GM21576 (cell line): ENCODE measurements around the gene CCNC.

Experiments used
- ATAC-seq: cut with Tn5 transposase; IDR thresholded peaks from one replicate; pipeline ENCODE4 v1.9.1; 2021; ENCODE audit warnings: mild to moderate bottlenecking, moderate library complexity; ENCODE audit not compliant: unreplicated experiment

CCNC gene, protein sequence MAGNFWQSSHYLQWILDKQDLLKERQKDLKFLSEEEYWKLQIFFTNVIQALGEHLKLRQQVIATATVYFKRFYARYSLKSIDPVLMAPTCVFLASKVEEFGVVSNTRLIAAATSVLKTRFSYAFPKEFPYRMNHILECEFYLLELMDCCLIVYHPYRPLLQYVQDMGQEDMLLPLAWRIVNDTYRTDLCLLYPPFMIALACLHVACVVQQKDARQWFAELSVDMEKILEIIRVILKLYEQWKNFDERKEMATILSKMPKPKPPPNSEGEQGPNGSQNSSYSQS

DNA sequence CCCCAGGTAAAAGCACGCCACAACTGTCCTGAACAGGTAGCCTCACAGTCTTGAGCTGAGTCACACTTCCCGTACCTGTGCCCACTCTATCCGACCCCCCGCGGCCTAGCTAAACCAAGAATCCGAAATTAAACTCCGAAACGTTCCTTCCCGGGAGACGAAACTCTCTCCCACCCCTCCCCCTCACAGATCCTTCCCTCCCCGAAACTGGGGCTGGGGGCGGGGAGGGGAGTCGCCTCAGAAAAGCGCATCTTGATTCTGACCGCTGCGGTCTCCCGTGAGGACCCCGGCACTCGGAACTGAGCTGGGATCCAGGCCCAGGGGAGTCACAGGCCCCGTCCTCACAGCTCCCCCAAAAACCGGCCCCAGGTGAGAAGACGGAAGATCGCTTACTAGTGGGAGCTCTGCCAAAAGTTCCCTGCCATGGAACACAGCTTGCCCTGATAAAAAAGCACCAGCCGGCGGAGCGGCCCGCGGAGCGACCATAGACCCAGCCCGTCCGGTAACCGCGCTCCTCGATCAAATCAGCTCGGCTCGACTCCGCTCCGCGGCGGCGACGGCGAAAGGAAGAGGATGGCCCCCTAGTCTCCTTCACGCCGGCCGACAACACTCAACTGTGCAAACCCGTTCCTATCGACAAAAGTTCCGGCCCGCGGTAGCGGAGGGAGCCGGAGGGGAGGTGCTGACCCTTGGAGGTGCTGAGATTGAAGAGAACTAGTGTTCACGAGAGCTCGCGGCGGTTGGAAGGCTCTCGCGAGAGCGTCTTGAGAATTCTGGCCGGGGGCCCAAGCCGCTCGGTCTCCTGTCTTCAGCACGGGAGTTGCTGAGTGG is at the start of gene CCNC:
TSS of gene CCNC (minus strand) at position 558 of the 831 bp plus-strand sequence. CDS start at position 425, 133 bp downstream.
- ATAC-seq = peak; percentile 98

DNA sequence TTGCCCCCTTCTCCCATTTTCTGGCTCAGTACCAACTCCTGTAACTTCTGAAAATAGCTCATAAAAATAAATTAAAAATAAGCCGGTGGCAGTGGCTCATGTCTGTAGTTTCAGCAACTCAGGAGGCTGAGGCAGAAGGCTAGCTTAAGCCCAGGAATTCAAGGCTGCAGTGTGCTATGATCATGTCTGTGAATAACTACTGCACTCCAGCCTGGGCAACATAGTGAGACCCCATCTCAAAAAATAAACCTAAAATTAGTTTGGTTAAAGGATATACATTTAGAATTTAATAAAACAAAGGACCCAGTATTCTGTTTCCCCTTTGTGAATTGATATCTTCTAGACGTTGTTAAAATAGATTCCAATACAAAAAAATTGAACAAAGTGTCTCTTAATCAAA is 48.7 kb upstream of the CCNC start:
- ATAC-seq = no peak

DNA sequence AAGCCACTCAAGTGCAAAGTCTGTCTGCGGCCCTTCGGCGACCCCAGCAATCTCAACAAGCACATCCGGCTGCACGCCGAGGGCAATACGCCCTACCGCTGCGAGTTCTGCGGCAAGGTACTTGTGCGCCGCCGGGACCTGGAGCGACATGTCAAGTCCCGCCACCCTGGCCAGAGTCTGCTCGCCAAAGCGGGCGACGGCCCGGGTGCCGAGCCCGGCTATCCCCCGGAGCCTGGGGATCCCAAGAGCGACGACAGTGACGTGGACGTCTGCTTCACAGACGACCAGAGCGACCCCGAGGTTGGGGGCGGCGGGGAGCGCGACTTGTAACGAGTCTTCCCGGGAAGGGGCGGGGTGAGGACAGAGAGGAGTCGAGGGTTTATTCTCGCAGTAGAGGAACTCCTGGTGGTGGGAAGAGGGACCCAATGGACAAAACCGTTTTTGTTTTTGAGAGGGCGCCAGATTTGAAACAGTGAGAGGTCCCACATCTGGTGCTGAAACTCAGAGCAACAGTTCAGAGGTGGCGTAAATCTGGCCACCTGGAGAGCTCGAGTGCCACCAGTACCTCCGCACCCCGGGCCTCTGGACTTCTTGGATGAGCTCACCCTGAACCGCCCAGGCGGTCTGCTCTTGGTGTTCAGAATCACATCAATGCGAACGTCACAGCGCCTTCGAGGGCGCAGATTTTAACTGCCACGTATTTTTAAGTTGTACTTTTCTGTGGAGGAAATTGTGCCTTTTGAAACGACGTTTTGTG is 46.1 kb upstream of the CCNC start:
- peak; percentile 15 for ATAC-seq

DNA sequence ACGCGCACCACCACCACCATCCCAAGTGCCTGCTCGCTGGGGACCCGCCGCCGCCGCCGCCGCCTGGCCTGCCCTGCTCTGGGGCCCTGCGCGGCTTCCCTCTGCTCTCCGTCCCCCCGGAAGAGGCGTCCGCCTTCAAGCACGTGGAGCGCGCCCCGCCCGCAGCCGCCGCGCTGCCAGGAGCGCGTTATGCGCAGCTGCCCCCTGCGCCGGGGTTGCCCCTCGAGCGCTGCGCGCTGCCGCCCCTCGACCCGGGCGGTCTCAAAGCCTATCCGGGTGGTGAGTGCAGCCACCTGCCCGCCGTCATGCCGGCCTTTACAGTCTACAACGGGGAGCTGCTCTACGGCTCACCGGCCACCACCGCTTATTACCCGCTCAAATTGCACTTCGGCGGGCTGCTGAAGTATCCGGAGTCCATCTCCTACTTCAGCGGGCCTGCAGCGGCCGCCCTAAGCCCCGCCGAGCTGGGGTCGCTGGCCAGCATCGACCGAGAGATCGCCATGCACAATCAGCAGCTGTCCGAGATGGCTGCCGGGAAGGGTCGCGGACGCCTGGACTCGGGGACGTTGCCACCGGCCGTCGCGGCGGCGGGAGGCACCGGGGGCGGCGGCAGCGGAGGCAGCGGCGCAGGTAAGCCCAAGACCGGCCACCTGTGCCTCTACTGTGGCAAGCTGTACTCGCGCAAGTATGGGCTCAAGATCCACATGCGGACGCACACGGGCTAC is 45.4 kb upstream of the CCNC start:
- ATAC-seq = peak; percentile 50

DNA sequence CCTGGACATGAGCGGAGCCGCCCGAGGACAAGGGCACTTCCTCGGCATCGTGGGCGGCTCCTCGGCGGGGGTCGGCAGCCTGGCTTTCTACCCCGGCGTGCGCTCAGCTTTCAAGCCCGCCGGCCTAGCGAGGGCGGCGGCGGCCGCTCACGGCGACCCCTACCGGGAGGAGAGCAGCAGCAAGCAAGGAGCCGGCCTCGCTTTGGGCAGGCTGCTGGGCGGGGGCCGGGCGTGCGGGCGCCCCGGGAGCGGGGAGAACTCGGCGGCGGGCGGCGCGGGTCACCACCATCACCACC is 44.9 kb upstream of the CCNC start:
- peak; percentile 51 for ATAC-seq

DNA sequence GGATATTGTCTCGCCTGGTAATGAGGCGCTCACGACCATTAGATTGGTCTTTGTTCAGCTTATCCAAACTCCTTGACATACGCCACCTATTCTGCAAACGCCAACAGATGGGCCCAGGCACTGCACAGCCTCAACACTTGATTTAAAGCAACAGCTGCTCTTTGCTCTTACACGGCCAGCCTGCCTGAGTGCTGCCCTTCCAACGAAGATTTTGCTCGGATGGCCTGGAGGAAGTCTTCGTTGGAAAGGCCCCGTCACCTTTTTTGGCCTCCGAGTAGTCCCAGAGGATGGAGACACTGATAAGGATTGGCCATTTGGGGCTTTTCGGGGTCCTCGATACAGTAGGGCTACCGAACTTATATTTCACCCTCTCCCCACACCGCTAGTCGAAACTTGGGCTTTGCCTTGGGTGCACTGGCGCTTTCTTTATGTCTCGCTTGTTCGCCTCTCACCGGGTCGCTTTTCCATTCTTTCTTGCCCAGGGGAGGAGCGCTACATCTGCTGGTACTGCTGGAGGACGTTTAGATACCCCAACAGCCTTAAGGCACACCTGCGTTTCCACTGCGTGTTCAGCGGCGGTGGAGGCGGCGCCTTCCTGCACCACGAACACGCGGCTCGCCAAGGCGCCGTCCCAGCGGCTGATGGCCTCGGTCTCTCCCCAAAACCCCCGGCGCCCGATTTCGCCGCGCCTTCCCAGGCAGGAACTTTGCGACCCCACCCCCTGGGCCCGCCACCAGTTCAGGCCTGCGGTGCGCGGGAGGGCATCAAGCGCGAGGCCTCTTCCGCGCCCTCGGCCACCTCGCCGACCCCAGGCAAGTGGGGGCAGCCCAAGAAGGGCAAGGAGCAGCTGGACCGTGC is 44.3 kb upstream of the CCNC start:
- no peak for ATAC-seq

DNA sequence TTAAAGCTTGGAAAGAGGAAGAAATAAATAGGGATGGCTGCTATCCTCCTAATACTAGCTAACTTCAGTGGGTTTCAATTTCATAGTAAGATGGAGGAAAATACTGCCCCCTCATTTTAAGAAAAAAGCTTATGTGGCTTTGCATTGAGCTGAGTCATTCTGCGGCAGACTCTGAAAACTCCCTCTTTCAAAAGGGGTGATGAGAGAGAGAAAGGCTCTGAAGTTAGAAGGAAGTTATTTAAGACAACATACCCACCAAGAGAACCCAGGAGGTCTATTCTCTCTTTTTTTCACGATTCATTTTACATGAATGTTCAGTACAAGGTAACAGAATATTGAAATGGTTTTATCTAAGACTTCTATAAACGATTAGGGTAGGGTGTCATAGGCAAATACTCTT is 42.7 kb upstream of the CCNC start:
- peak; percentile 58 for ATAC-seq

DNA sequence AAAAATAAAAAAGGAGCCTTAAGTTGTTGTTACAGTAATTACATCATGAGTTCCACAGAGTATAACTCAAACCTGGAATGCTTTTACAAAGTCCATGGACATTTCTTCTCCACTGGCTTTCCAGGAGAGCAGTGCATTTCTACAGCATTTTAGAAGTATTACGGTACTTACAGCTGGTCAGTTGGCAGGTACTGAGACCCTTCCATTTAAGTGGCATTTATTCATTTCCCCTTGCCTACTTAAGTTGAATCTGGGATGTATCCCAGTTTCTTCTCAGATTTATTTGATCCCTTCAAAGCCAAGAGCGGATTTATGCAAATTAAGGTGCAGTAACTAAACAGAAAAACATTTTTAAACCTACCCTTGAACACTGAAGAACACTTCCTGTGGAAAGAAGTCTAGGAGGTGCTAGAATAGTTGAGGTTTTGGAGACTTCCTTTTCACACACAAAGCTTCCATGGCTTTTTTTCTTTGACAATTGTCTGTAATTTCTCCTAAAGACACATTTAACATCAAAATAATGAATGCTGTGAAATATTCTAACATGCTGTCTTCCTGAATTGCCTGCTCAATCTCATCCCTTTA is 41.5 kb upstream of the CCNC start:
- no peak for ATAC-seq

DNA sequence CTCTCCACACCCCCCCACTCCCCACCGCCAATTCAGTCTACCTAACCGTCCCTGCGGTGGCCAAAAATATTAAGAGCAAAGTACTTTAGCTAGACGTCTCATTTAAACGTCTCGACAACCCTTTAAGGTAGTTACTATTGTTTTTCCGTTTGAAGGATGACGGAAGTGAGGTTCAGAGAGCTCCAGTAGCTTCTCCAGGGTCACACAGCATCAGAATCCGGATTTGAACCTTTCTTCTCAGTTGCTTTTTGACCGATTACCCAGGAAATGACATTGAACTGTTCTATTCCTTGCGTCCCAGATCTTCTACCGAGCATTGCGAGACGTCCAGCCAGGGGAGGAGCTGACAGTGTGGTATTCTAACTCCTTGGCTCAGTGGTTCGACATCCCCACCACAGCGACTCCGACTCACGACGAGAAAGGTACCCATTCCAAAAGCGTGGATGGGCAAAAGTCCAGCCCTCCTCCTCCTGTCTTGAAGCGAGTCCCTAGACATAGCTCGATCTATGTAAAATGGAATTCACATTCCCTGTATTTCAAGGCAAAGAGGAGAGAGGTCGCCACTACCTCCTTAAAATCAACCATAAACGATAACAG is 40.5 kb upstream of the CCNC start:
- ATAC-seq = no peak

DNA sequence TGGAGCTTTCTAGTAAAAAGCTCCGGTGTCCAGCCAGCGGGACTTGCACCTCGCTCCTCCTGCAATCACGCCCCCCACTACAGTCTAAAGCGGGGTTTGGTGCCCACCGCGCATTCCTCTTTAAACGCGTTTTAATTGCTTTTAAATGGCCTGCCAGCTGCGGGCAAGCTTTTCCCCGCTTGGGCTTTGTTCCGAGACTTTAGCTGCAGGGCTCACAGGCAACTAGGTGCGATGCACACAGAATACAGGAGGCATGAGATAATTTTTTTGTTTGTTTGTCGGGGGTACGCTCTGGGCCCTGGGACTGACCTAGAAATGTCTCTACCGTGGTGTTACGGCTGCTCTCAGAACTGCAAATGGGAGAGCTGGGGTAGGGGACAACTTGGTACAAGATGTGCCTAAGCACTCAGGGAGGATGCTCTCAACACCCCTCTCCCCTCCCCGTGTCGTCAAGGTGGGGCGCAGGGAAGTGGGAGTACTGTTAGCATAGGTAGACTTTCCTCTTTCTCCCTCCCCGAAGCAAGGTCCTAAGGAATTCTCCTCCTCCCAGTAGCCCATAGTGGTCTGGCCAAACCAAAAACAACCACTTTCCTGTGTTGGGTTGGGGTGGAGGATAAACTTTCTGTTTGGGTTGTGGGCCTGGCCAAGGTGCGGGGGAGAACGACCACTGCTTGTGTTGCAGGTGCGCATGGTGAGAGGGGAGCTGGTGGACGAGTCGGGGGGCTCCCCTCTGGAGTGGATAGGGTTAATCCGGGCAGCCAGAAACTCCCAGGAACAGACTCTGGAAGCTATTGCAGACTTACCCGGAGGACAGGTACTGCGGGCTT is 39.8 kb upstream of the CCNC start:
- no peak for ATAC-seq

DNA sequence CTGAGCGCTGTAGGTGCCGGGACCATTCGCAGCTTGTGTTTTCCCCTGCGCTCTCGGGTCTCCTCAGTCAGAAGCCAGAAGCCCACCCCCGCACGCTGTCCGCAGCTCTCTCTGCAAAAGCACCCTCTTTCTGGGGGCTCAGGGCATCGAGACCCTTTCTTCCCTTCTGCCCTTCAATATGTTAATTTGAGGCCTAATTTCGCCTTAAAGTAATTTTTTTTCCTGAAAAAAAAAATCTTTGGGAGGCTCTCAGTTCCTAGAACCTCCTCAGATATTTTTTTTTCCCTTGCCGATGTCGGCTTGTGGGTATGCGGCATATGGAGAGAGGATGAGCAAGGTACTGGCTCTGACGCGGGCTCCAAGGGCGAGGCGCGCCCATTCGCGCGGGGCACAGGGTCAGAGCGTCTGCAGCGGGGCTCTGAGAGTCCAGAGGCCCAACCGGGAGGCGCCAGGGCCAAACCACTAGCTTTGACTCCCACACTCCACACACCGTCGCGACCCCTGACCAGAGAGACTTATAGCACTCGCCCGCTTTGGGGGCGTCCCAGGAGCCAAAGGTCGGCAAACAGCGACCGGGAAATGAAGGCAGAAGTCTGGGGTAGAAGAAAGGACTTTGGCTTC is 39.1 kb upstream of the CCNC start:
- no peak for ATAC-seq

DNA sequence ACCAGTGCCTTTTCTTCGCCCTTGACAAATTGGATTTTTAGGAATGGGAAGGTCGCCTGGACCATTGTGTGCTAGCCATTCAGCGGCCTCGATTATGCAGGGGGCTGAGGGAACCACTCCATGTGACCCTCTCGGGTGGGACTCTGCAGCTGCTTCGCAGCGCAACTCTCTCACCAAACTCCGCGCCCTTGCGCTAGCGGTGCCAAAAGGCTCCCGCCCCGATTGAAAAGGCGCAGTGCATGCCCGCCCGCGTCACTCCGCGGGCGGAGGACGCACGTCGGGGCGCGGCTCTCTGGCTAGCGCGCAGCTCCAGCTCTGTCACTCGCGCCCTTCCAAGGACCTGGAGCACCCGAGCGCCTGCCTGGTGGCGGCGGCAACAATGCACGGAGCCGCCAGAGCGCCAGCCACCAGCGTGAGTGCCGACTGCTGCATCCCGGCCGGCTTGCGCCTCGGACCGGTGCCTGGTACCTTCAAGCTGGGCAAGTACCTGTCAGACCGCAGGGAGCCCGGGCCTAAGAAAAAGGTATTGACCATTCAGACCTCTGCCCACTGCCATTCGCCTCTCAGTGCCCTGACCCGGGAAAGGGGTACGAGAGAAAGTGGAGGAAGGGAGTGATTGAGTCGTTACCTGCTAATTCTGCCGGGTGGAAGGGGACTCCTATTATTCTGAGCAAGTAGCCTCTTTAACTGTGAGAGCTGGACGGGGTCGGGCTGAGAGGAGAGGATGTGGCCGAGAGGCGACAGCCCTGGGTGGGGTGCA is 38.4 kb upstream of the CCNC start, which contains the start of gene PRDM13:
TSS of gene PRDM13 (plus strand) at position 178 of the 760 bp plus-strand sequence. CDS start at position 380, 202 bp downstream.
- no peak for ATAC-seq

DNA sequence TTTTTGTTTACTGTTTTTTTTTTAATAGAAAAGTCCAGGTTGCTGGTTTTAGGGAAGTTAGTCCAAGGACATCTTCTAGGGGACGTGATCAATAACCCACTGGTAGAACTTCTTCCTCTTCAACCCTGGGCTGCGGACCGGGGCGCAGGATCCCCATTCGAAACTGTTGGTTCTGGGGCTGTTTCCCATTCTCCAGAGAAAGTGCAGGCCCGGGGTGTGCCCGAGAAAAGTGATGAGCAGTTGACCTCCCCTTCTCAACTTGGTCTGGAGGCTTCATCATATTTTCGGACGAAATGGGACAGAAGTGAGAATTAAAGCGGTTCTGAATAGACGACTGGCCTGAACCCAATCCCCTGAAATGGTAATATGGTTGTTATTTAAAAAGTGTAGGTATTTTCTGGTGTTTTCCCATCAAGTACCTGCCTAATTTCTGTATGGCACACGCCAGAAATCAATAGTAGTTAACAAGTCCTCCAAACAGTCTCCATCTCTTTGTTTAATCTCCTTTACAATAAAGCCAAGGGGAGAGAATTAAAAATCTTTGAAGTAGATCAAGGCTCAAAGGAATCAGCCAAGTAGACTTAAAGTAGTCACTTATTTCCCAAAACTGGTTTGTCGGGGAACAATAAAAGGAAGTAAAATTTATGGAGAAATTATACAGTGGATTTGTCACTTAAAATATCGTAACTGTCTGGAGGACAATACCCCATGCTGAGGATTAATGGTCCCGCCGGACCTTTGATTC is 37.6 kb upstream of the CCNC start:
- no peak for ATAC-seq

DNA sequence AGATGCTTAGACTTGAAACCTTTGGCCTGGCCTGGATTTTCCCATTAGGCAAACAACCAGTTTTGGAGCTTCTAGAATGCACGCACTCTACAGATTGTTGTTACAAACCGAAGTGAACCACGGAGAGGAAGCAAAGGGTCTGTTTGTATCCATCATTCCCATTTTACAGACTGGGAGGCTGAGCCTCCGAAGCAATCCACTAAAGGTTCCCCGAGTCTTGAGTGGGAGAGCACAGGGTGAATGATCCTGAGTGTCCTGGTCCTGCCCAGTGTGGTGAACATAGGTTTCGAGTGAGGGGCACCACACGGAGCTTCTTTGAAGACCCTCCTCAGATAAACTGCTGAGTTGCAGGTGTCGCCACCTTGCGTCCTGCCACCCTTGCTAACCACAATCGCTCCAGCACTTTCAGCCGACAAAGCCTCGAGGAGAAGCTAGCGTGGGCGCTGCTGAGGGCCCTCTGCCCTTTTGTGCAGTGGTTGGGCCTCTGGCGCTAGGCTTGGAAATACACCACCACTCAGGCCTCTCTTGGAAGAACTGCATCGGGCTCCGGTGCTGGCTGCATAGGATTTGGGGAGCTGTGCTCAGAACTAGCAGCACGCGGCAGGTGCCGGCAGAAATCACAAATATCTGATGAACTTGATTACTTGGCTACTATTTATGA is 36.7 kb upstream of the CCNC start:
- no peak for ATAC-seq

DNA sequence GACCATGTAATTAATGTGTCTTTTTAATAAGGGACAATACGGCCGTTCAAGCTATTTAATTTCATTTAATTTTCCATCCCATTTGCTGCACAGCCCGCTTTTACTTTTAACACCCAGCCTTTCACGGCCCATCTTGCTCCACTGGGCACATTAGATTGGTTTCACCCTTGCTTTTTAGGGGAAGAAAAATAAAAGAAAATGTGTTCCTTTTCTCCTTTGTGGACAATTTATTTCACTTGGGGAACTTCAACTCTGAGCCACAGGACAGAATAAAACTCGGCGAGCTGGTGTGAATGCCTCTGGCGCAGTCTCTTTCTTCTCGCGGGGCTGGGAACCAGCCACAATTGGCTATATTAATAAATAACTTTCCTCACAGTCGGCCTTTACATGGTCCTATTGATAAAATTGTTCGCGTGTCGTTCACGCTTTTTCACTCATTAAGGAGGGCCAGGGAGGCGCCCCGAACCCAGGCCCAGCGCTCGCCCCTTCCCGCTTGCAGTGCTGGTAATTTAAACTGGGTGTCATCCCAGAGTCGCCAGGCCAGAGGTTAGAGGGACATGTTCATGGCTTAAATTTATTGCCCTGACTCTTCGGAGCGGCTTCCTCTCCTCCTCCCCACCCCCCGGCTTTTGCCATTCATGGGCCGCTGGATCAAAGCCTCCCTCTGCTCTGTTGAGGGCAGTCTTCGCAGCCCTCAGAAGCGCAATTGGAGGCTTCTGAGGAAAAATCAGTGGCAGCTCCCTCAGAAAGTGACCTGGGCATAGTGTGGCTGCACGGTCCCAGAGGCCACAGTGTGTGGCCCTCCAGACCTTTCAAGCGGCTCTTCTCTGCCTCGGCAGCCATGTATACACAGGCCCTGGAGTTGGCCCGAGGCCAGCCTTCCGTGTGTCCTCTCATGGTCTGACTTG is 36.0 kb upstream of the CCNC start:
- ATAC-seq = no peak
